ENCODE data around the gene ZNF45. TPM values are rescaled to one million over a fixed set of nuclear protein-coding genes. Genes with fewer than 3 reads are reported as not detected.
A peak's percentile ranks its signal among the peaks of the same experiment; 100 is the strongest.

Gene ZNF45
- total and polyA plus RNA-seq, 7 donors: 2.0 to 9.5 (median 4.4) TPM

- Histone ChIP-seq H3K27ac (no peak overlapping the region), H3K4me1 (no peaks in the 10 kb centered on the region), H3K4me3 (no peak overlapping the region), H3K36me3 (ENCODE audit: insufficient read depth in 1 of 2, low read depth in 1 of 2) (no peaks in the 10 kb centered on the region), H3K9me3 (peaks cover 91% of the 10 kb centered on the region), H3K27me3 (ENCODE audit: insufficient read depth in 3 of 3, low read length in 2 of 3) (no peaks in the 10 kb centered on the region)
- no peak for TF ChIP-seq CTCF (IDR thresholded peaks at IDR 0.05)
- intact Hi-C loops (cut with DNase I): no loop called here
- DNase-seq (no peak), ATAC-seq (no peak)
- 92 to 98% (median 96%) methylated on average over 2 of the region's 2 CpGs for WGBS, 3 donors
Observed at GRCh38 chr19:43906774-43907173, 28.3 kb downstream of the ZNF45 start.

- ATAC-seq (no peak), DNase-seq (no peak)
- TF ChIP-seq CTCF (IDR thresholded peaks at IDR 0.05): no peak
- no peaks in the 10 kb centered on the region for H3K36me3 ChIP-seq (ENCODE audit: insufficient read depth in 1 of 2, low read depth in 1 of 2)
- peaks cover 82% of the 10 kb centered on the region for H3K9me3 ChIP-seq
- H3K27me3 ChIP-seq (ENCODE audit: insufficient read depth in 3 of 3, low read length in 2 of 3): no peaks in the 10 kb centered on the region
- H3K4me1 ChIP-seq: peaks cover 3% of the 10 kb centered on the region
- no peak overlapping the region for H3K4me3 ChIP-seq
- intact Hi-C loops (cut with DNase I): no loop called here
- no peak overlapping the region for H3K27ac ChIP-seq
- WGBS, 3 donors: 99 to 100% (median 99%) methylated on average over 5 of the region's 5 CpGs
Observed at GRCh38 chr19:43905897-43906296, 29.2 kb downstream of the ZNF45 start.

GRCh38 chr19:43902399-43902798 is 32.7 kb downstream of the ZNF45 start:
- ATAC-seq (no peak), DNase-seq (no peak)
- no peak overlapping the region for H3K27ac ChIP-seq
- no peak for TF ChIP-seq CTCF (IDR thresholded peaks at IDR 0.05)
- peak overlapping the region; percentile 79 for H3K4me3 ChIP-seq
- 92 to 94% (median 94%) methylated on average over 4 of the region's 4 CpGs for WGBS, 3 donors
- H3K27me3 ChIP-seq (ENCODE audit: insufficient read depth in 3 of 3, low read length in 2 of 3): no peaks in the 10 kb centered on the region
- intact Hi-C loops (cut with DNase I): no loop called here
- peaks cover 2 to 4% of the 10 kb centered on the region in 2 donors for H3K36me3 ChIP-seq (ENCODE audit: insufficient read depth in 1 of 2, low read depth in 1 of 2)
- peaks cover 4% of the 10 kb centered on the region for H3K4me1 ChIP-seq
- peaks cover 78% of the 10 kb centered on the region for H3K9me3 ChIP-seq

- TF ChIP-seq CTCF (IDR thresholded peaks at IDR 0.05): no peak
- 12 to 17% (median 13%) methylated on average over 39 of the region's 39 CpGs for WGBS, 3 donors
- intact Hi-C loops (cut with DNase I): no loop called here
- peak; percentile 91 to 100 (median 100) for ATAC-seq
- Histone ChIP-seq H3K4me1 (peaks cover 4% of the 10 kb centered on the region), H3K36me3 (ENCODE audit: insufficient read depth in 1 of 2, low read depth in 1 of 2) (peaks cover 2 to 11% of the 10 kb centered on the region in 2 donors), H3K27me3 (ENCODE audit: insufficient read depth in 3 of 3, low read length in 2 of 3) (no peaks in the 10 kb centered on the region), H3K9me3 (peaks cover 74% of the 10 kb centered on the region), H3K27ac (peak overlapping the region; percentile 66), H3K4me3 (peak overlapping the region; percentile 79)
- DNase-seq: peak; percentile 79 to 83
Observed at GRCh38 chr19:43901395-43902390, 33.4 kb downstream of the ZNF45 start.
